Stimulated activated CD4-positive, alpha-beta T cell treated with anti-CD3 and anti-CD28 coated beads, Interleukin-1b, Interleukin-23, amount 100 ng/mL, for 1 hour (primary cell): ENCODE data around the gene SMYD3.

Experiments used
- DNase-seq, 2 donors: peaks; one replicate each; pipeline ENCODE4 v3.0.0-alpha.2; 2020; ENCODE audit warnings: low read depth in 2 of 2

The SMYD3 gene

DNA sequence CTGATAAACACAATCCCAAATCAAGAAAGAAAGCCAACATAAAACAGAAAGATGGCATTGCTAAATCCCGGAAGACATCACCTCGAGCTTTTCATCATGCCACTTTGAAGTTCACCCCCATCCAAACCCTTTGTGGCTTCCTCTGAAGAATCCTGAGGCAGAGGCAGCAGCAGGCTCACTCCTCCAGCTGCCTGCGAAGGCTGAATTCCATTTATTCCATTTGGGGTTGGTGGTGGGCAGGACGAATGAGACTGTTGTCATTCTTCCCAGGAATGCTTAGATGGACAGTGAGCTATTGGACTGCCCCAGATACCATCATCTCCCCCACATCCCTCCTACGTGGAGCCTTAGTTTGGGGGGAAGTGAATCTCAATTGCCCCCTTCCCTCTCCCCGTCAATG lies 437.5 kb downstream of the SMYD3 start:
- no peak for DNase-seq

DNA sequence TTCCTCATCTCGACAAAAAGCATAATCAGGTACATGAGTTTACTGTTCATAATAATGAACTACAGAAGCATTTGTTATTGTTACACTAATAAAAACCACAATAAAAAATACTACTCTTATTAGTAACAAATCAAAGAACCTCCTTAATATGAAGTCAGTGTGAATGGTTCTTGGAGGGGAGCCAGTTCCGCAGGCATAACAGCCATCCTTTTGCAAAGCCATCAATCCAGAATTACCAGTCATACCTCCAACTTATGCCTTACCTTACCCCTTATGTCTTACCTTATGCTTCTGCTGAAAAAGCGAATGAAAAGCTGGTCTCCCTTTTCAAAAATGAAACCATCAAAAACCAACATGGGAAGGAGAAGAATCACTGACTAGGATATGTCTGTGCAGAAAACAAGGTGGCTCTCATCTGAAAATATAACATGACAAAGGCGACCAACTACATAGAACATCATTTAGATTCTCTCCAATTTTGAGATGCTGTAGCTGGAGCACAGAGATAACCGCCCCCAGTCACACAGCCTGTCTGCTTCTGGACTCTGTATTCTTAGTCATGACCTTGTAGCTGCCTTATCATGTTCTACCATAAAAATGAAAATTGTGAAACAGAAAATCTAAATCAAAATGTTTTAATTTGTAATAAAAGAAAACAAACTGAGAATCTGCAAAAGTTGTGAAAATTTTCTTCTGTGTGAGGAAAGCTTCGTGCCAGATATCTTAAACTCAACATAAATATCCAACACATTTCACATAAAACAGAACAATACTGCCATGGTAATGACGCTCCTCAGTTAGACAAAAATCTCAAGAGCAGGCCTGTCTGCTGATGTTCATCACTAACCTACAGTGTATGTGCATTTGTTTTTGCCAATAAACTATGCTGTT lies 438.2 kb downstream of the SMYD3 start:
- no peak for DNase-seq

GRCh38 chr1:246068217-246068512 lies 438.9 kb downstream of the SMYD3 start:
- DNase-seq: no peak

DNA sequence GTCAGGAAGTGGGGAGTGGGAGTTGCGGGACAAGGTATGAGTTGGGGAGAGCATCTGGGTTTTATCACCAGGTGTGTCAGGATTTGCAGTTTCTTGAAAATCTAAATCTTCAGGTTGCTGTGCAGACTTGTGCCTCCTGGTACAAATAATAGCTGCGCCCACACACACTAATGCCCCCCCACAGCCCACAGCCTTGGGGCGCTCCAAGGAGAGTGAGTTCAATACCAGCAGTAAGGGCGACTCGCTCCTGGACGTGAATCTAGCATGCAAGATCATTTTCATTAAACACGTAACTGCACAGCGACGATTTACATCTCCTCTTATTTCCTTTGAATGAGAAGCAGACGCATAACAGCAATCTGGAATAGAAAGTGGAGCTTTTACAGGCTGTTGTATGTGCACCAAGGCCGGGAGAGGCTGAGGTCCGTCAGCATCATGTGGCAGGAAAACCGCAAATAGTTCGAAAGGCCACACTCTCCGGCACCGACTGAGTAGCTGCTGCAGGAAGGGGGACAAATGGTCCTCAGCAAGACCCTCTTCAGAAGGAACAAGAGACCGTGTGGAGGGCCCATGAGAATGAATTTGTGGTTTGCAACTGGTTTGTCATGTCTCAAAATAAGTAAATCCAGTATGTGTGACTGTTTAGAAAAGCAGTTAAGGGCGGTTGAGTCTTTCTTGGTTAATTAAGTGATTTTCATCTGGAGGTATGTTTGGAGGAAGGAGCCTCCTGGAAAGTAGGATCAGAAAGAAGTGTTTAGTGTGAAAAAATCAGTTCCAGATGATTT lies 439.5 kb downstream of the SMYD3 start:
- DNase-seq: no peak

- no peak for DNase-seq
These were observed 440.5 kb downstream of the SMYD3 start for GRCh38 chr1:246066573-246066972.

DNA sequence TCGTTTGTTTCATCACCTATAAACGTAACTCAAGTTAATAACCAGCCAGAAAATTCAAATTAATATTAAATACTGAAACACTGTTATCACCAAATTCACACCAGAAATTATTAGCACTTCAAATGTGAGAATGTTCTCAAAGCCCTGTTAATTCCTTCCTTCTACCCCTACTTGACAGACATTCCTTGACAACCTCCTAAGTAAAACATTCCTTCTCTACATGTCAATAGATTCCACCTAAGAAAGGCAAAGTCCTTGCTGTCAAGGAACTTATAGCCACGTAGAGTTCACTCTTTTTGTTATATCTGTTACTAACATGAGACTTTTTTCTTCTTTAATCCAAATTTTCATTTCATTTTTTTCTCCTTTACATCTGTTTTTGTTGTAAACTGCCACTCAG lies 441.5 kb downstream of the SMYD3 start:
- DNase-seq: no peak

- DNase-seq: no peak
These were observed 442.2 kb downstream of the SMYD3 start for GRCh38 chr1:246064891-246065290.

DNA sequence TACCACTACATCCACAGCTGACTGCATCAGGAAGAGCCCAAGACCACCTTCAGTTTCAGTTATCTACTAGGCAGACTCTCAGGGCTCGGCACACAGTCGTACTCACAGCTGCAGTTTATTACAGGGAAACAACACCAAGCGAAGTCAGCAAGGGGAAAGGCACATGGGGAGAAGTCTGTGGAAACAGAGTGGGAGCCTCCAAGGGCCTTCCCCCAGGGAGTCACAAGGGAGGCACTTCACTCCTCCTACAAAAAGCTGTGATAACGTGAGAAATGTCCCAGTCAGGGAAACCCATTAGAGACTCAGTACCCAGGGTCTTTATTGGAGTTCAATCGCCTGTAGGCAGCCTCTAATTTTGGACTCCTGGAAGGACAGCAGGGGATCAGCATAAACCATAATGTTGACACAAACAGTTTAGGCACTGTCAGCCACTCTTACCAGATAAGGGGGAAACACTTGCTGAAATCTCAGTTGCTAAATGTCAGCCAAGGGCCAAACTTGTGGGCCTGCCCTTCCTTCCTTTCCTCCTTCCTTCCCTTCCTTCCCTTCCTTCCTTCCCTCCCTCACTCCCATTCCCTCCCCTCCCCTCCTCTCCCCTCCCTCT lies 444.0 kb downstream of the SMYD3 start:
- DNase-seq: no peak

DNA sequence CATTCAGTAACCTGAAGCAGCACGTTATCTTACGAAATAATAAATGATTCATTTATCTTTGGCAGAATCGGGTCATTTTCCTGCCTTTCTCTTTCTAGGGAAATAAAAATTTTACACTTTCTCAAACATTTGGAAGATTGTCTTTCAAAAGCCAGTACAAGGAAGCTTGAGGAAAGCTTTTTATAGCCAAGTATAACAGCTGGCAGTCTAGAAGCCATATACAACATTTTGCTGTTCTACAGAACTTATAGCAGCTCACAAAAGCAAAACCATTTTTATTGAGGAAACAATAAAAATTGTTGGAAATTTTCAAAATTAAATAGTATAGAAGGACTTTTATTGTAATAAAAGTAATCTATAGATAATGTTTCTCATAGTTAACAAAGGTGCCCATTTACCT lies 448.6 kb downstream of the SMYD3 start:
- DNase-seq: no peak

DNA sequence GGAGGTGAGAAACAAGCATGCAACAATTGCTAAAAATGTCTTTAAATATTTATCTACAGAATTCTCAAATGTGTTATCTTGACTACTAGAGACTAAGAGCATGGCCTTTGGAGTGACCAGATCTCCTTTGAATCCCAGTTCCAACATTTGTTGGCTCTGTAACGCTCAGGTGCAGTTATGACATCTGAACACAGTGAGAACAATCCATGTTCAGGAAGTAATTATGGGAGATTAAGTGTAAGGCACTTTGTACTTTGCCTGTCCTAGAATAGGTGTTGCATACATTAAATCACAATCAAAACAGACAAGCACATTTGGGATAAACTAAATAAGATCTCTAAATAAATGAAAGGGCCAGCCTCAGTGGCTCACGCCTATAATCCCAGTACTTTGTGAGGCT lies 454.5 kb downstream of the SMYD3 start:
- no peak for DNase-seq

GRCh38 chr1:246051909-246052518 lies 455.1 kb downstream of the SMYD3 start:
- no peak for DNase-seq

GRCh38 chr1:246048693-246049092 lies 458.4 kb downstream of the SMYD3 start:
- DNase-seq: no peak

DNA sequence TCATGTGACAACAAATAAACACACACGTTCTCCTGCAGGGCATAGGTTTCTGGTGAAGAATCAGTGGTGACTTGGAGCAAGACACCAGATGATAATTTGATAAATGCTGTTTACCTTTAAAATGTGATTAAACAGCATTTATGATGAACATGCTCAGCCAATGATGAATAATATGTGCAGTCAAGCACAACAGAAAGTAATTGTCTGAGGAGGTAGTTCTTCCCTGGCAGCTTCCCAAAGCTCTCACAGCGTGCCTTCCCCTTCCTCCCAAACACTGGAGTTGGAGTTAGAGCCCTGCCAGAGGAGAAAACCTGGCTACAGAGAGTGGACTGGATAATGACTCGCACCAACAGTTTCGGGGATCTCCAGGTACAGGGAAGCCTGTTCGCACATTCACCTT lies 463.5 kb downstream of the SMYD3 start:
- no peak for DNase-seq

DNA sequence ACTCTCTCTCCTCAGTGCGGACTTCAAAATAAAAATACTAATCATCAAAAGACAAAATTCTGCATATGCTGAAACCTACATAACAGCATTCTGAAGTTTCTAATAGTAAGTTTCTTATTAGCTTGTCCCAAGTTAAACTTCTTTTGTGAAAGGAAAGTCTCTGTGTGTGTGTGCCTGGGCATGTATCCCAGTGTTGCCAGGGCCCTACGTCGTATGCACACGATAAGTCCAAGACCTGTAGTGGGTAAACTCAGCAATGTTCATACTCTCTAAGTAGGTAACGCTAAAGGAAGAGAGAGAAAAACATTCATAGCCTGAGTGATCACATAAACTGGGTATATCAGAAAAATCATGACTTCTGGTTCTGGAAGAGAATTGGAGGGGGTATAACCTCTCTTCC lies 465.7 kb downstream of the SMYD3 start:
- no peak for DNase-seq

DNA sequence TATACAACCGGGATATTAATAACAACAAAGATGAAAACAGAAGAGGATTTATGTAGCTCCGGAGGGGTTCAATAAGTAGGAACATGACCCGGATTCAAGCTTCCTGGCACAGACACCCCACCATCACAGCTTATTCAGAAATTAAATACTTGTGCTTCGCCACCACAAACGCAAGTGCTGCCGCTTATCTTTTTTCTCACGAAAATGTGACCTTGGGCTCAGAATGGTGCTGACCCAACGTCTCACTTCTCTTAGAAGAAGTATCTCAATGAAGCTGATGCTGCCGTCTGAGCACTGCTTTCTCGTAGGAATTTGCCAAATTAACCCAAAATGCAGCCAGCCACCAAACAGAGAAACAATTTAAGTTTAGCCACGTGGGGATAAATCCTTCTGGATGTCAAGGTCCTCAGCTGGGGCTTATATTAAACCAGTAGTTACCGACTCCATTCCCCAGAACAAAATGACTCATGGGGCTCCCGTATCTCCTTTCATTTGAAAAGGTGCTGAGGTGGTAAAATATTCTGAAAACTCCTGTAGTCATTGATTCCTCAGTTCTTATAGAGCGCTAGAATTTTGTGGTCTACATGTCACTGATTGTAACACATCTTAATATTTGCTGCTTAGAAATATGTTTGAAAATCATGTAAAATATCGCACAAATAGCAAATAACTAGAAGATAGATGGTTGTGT lies 466.7 kb downstream of the SMYD3 start:
- no peak for DNase-seq

GRCh38 chr1:246039584-246039983 lies 467.5 kb downstream of the SMYD3 start:
- DNase-seq: no peak

DNA sequence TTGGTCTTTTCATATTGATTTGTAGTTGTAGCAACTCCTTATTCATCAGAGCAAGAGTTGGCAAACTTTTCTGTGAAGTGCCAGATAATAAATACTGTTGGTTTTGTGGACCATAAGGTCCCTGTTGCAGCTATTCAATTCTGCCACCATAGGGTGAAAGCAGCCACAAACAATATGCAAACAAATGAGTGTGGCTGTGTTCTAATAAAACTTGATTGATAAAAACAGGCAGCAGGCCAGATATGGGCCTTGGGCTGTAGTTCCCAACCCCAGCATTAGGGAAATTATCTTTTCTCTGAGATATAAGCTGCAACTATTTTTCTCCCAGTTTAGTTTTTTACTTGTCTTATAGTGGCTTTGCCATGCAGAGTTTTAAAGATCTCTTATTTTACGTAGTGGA lies 469.2 kb downstream of the SMYD3 start:
- DNase-seq: no peak

GRCh38 chr1:246036175-246036574 lies 470.9 kb downstream of the SMYD3 start:
- DNase-seq: no peak

DNA sequence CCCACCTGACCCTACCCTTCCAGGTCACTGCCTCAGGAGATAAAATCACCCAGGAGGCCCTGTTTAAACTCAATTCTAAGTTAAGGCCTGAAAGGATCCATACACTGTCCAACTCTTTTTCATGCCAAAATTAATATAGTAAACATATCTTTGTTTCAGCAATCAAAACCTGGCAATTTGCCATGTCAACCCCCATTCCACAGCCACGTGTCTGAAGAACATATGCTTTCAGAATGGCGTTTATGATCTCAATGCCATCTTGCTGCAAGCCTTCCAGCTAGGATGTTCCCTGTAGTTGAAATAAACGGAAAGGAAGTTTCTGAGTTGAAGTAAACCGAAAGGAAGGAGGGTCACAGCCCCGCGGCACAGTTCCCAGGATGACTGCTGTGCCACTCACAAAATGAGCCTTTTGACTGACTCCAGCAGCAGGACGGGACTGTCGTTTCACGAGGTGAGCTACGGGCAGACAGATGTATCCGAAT lies 472.0 kb downstream of the SMYD3 start:
- DNase-seq: no peak

DNA sequence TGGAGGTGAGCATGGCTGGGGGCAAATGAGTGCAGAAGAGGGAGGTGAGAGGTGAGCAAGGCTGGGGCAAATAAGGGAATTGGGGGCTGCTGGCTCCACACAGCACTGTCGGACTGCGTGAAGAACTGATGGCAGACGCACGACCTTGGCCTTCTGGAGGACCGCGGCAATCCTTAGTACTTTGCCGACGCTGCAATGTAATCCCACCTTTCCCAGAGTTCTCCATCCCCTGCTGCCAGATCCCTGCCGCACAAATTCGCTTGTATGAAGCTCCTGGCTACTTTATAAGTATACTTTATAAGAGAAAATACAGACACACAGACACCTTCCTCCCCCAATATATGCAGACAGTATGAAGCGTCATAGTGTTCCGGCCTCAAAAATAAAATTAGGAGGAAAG lies 472.4 kb downstream of the SMYD3 start:
- DNase-seq: no peak

GRCh38 chr1:246032984-246033383 lies 474.1 kb downstream of the SMYD3 start:
- no peak for DNase-seq
